CD4-positive, CD25-positive, alpha-beta regulatory T cell (primary cell): Measurements from ENCODE around the gene RNF144A. TPM values are rescaled to one million over a fixed set of nuclear protein-coding genes. Genes with fewer than 3 reads are reported as not detected.

Experiments used
- ATAC-seq, 2 donors: fragments of 150-1000 bp; cut with Tn5 transposase; one replicate each; pipeline ENCODE4 v1.10.0; 2021; ENCODE audit warnings: low read depth in 2 of 2, moderate number of reproducible peaks in 2 of 2, moderate library complexity in 1 of 2
- DNase-seq, 3 donors: peaks; one replicate each; pipeline versions ENCODE4 v3.0.0 to v3.0.0-alpha.2; 2012 to 2022; ENCODE audit warnings: mixed read lengths in 1 of 3
- H3K27ac ChIP-seq: one replicate; pipeline ENCODE4 v1.7.0; 2013; ENCODE audit warnings: mild to moderate bottlenecking, low read length; ENCODE audit not compliant: insufficient read depth, poor library complexity, severe bottlenecking
- H3K27me3 ChIP-seq: one replicate; pipeline ENCODE4 v1.7.0; 2013; ENCODE audit warnings: low read length; ENCODE audit not compliant: control insufficient read depth, insufficient read depth
- H3K36me3 ChIP-seq: one replicate; pipeline ENCODE4 v1.7.0; 2013; ENCODE audit warnings: mild to moderate bottlenecking, low read length, moderate library complexity; ENCODE audit not compliant: control insufficient read depth, insufficient read depth
- H3K4me1 ChIP-seq: 2 replicates; pipeline ENCODE4 v1.7.0; 2013; ENCODE audit warnings: mild to moderate bottlenecking, low read length; ENCODE audit not compliant: insufficient read depth, control insufficient read depth, poor library complexity, severe bottlenecking
- H3K4me3 ChIP-seq: one replicate; pipeline ENCODE4 v1.7.0; 2013; ENCODE audit warnings: low read depth, mild to moderate bottlenecking, low read length, moderate library complexity
- H3K9me3 ChIP-seq, 2 experiments: 1 replicate in 1 of 2; 2 replicates in 1 of 2; pipeline ENCODE4 v1.7.0; 2013; ENCODE audit warnings: low read length in 2 of 2, mild to moderate bottlenecking in 1 of 2, moderate library complexity in 1 of 2; ENCODE audit not compliant: control insufficient read depth in 2 of 2
- H3K27ac Mint-ChIP-seq, 3 donors: one replicate each; pipeline ENCODE4 v1.8.0; 2020 to 2022; ENCODE audit warnings: mild to moderate bottlenecking in 3 of 3, mixed read lengths in 3 of 3, moderate library complexity in 2 of 3
- H3K27me3 Mint-ChIP-seq: one replicate; pipeline ENCODE4 v1.8.0; 2022; ENCODE audit warnings: mild to moderate bottlenecking, mixed read lengths
- H3K36me3 Mint-ChIP-seq: one replicate; pipeline ENCODE4 v1.8.0; 2020; ENCODE audit warnings: mixed read lengths
- H3K4me1 Mint-ChIP-seq, 4 donors: one replicate each; pipeline ENCODE4 v1.8.0; 2020 to 2022; ENCODE audit warnings: mixed read lengths in 4 of 4, mild to moderate bottlenecking in 1 of 4
- H3K4me3 Mint-ChIP-seq, 4 donors: one replicate each; pipeline ENCODE4 v1.8.0; 2020 to 2022; ENCODE audit warnings: mild to moderate bottlenecking in 4 of 4, mixed read lengths in 4 of 4, moderate library complexity in 3 of 4
- H3K9me3 Mint-ChIP-seq, 7 donors: one replicate each; pipeline ENCODE4 v1.8.0; 2020 to 2022; ENCODE audit warnings: mixed read lengths in 7 of 7, mild to moderate bottlenecking in 3 of 7, moderate library complexity in 2 of 7
- polyA plus RNA-seq, 4 donors: library from polyadenylated mRNA; unstranded; fragments of 300-500 nt; fragmentation: Illumina TruSeq; gene quantifications; one replicate each; pipeline ENCODE4 v1.2.3, GENCODE V29; 2021
- total RNA-seq: library from RNA; stranded (reverse); gene quantifications from one replicate; pipeline ENCODE4 v1.2.3, GENCODE V29; 2022

RNF144A gene
- total and polyA plus RNA-seq, 5 donors from 2014 or later = 4.8 to 11.4 (median 8.3) TPM

DNA sequence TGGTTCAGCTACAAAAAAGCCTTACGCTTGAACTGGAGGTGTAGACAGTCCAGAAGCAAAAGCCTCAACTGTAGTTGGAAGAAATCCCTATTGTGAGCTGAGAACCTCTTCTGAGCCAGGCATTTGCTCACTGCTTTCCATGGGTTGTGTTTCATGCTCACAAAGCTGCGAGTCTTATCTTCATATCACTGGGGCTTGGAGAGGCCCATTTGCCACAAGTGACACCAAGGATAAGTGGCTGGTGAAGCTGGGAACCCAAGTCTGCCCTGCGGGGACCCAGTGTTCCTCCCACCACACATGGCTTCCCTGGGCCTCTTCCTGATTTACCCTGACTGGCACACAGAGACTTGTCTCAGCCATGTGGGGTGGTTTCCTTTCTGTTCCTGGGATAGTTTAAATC is 130.4 kb downstream of the RNF144A start:
- no peaks in the 10 kb centered on the region for H3K9me3 ChIP-seq
- Mint-ChIP-seq H3K4me1 (peaks cover 0 to 23% (median 5%) of the 10 kb centered on the region in 4 donors), H3K4me3 (no peak overlapping the region), H3K27ac (peak overlapping the region in 1 of 3 donors; percentile 36), H3K9me3 (no peaks in the 10 kb centered on the region), H3K36me3 (peaks cover 20% of the 10 kb centered on the region), H3K27me3 (no peaks in the 10 kb centered on the region)
- no peaks in the 10 kb centered on the region for H3K4me1 ChIP-seq
- H3K36me3 ChIP-seq = peaks cover 3% of the 10 kb centered on the region
- DNase-seq = no peak
- H3K4me3 ChIP-seq = no peak overlapping the region
- H3K27ac ChIP-seq = no peak overlapping the region
- ATAC-seq = no peak
- no peaks in the 10 kb centered on the region for H3K27me3 ChIP-seq

DNA sequence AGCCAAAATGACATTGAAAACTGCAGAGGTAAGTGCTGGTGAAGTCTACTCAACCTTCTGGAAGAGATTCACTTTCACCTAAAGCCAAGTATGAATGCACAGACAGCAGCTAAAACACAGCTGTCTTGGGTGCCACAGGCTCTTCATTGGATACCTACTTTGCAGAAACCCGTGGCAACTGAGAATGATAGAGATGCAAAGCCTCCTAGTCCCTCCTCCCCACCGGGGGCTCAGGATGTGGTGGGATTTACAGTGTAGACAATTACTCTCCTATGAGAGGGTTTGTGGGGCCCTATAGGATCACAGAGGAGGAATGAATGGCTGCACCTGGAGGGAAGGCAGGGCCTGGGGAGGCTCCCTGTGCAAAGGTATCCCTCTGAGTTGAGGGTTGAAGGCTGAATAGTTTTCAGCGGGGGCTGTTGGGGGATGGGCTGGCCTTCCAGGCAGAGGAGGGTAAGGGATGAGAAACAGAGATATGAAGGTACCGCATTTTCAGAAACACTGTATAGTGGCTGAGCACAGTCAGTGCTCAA is 131.6 kb downstream of the RNF144A start:
- DNase-seq = no peak
- no peaks in the 10 kb centered on the region for H3K9me3 Mint-ChIP-seq
- Histone ChIP-seq H3K4me3 (no peak overlapping the region), H3K27ac (no peak overlapping the region), H3K9me3 (no peaks in the 10 kb centered on the region), H3K4me1 (no peaks in the 10 kb centered on the region), H3K36me3 (peaks cover 3% of the 10 kb centered on the region), H3K27me3 (no peaks in the 10 kb centered on the region)
- ATAC-seq = no peak
- H3K27ac Mint-ChIP-seq = peak overlapping the region in 1 of 3 donors; percentile 43
- H3K4me1 Mint-ChIP-seq = peaks cover 0 to 25% (median 3%) of the 10 kb centered on the region in 4 donors
- H3K36me3 Mint-ChIP-seq = peaks cover 20% of the 10 kb centered on the region
- H3K27me3 Mint-ChIP-seq = no peaks in the 10 kb centered on the region
- no peak overlapping the region for H3K4me3 Mint-ChIP-seq

DNA sequence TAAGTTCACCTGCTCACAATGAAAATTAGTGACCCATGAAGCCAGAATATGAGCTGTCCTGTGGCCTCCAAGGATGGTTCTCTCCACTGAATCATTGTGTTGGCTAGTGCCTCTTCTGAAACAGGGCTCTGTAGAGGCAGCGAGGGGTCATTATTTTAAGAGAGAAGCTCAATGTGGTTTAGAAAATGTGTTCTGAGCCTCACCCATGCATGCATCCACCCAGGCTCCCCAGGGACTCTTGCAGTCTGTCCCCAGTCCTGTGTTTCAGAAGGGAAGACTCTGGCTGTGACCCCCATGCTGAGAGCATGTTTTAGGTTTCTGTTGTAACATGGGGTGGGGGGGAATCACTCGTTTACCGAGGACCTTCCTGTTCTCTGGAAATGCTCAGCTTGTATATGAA is 135.2 kb downstream of the RNF144A start:
- Mint-ChIP-seq H3K27me3 (no peaks in the 10 kb centered on the region), H3K9me3 (no peaks in the 10 kb centered on the region), H3K36me3 (peaks cover 8% of the 10 kb centered on the region), H3K4me3 (no peak overlapping the region), H3K4me1 (peaks cover 0 to 12% (median 5%) of the 10 kb centered on the region in 4 donors), H3K27ac (no peak overlapping the region)
- no peak for ATAC-seq
- Histone ChIP-seq H3K27ac (no peak overlapping the region), H3K27me3 (no peaks in the 10 kb centered on the region), H3K9me3 (no peaks in the 10 kb centered on the region), H3K36me3 (peaks cover 3% of the 10 kb centered on the region), H3K4me3 (no peak overlapping the region), H3K4me1 (peaks cover 12% of the 10 kb centered on the region)
- no peak for DNase-seq

DNA sequence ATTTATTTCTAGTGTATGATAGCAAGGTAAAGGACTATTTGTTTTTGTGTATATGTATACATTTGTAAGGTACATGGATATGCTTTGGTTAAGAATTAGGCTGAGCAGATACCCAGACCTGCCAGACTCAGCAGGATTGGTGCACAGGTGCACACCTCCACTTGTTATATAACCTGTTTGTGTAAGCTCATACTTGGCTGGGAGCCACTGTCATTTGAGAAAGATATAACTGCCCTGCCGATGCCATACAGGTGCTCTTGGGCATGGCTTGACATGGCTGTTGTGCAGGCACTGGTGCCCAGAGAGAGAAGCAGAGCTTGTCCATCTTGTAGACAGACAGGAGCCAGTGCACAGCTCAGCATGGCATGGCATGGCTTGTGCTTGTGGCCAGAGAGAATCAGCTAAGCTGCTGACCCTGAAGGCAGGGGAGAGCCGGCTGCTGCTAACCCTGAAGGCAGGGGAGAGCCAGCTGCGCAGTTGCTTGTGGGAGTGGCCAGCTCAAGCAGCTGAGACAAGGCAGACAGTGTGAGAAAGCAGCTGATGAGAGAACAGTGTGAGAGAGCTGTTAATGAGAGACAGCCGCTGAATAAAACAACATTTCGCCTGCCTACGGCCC is 136.5 kb downstream of the RNF144A start:
- peaks cover 8% of the 10 kb centered on the region for H3K36me3 Mint-ChIP-seq
- H3K27me3 Mint-ChIP-seq = no peaks in the 10 kb centered on the region
- H3K4me3 Mint-ChIP-seq = no peak overlapping the region
- H3K27ac Mint-ChIP-seq = no peak overlapping the region
- H3K36me3 ChIP-seq = no peaks in the 10 kb centered on the region
- H3K27ac ChIP-seq = no peak overlapping the region
- no peak for DNase-seq
- H3K4me1 ChIP-seq = peaks cover 26% of the 10 kb centered on the region
- H3K27me3 ChIP-seq = no peaks in the 10 kb centered on the region
- peaks cover 10 to 19% (median 13%) of the 10 kb centered on the region in 4 donors for H3K4me1 Mint-ChIP-seq
- H3K9me3 Mint-ChIP-seq = no peaks in the 10 kb centered on the region
- no peaks in the 10 kb centered on the region for H3K9me3 ChIP-seq
- no peak overlapping the region for H3K4me3 ChIP-seq
- ATAC-seq = no peak

DNA sequence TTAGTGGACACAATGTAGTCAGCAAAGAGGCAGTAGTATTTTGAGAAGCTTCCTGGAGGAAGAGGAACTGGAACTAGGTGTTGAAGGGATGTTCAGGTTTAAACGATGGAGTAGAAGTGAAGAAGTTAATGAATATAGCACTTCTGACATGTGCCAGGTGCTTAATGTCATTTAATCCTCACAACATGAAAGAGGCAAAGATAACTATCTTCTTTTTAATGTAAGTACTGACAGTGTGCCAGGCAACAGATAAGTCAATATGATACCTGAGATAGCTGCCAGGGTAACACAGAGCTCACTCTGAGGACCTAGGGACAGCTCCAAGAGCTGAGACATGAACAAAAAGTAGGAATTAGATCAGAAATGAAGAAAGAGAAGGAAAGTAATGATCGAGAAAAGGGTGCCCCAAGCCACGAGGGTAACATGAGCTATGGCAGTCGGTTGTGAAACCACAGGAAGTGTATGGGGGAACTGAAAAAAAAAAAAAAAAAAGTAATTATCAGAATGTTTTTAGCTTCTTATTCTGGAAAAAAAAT is 140.7 kb downstream of the RNF144A start:
- ATAC-seq (peak; percentile 26 to 61), DNase-seq (peak in 2 of 3 donors; percentile 52 to 60)
- H3K36me3 Mint-ChIP-seq = peaks cover 5% of the 10 kb centered on the region
- H3K27me3 Mint-ChIP-seq = no peaks in the 10 kb centered on the region
- Histone ChIP-seq H3K36me3 (peaks cover 2% of the 10 kb centered on the region), H3K4me1 (peaks cover 39% of the 10 kb centered on the region), H3K9me3 (no peaks in the 10 kb centered on the region), H3K27me3 (no peaks in the 10 kb centered on the region), H3K27ac (peak overlapping the region; percentile 55), H3K4me3 (peak overlapping the region; percentile 71)
- peak overlapping the region in 1 of 3 donors; percentile 97 for H3K27ac Mint-ChIP-seq
- H3K4me1 Mint-ChIP-seq = peaks cover 22 to 31% (median 30%) of the 10 kb centered on the region in 4 donors
- H3K9me3 Mint-ChIP-seq = peaks cover 0 to 3% (median under 1%) of the 10 kb centered on the region in 7 donors
- peak overlapping the region; percentile 24 to 86 (median 52) for H3K4me3 Mint-ChIP-seq

DNA sequence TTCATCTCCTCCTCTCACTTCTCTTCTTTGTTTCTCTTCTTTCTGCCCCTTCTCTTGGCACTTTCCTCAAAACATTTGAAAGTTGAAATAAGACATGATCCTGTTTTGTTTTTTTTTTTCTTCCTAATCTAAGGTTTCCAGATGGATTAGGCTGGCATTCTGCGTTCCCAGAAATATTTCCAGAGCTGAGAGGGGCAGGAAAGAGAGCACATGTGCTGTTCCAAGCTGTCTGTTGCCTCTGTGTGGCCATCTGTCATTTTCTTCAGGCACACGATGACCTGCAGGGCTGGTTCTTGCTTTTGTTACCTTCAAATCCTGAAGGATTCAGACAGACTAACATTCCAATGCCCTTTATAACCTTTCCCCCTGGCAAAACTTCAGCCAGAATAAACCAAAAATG is 142.9 kb downstream of the RNF144A start:
- Mint-ChIP-seq H3K4me3 (peak overlapping the region in 2 of 4 donors; percentile 12 to 22), H3K4me1 (peaks cover 22 to 31% (median 27%) of the 10 kb centered on the region in 4 donors), H3K9me3 (peaks cover 2 to 10% (median 5%) of the 10 kb centered on the region in 7 donors), H3K27ac (peak overlapping the region in 2 of 3 donors; percentile 4 to 79), H3K27me3 (no peaks in the 10 kb centered on the region), H3K36me3 (peaks cover 24% of the 10 kb centered on the region)
- Histone ChIP-seq H3K9me3 (peaks cover 0 to 6% of the 10 kb centered on the region in 2 experiments), H3K4me3 (no peak overlapping the region), H3K27ac (no peak overlapping the region), H3K27me3 (no peaks in the 10 kb centered on the region), H3K36me3 (peaks cover 5% of the 10 kb centered on the region), H3K4me1 (peaks cover 39% of the 10 kb centered on the region)
- DNase-seq (no peak), ATAC-seq (no peak)

DNA sequence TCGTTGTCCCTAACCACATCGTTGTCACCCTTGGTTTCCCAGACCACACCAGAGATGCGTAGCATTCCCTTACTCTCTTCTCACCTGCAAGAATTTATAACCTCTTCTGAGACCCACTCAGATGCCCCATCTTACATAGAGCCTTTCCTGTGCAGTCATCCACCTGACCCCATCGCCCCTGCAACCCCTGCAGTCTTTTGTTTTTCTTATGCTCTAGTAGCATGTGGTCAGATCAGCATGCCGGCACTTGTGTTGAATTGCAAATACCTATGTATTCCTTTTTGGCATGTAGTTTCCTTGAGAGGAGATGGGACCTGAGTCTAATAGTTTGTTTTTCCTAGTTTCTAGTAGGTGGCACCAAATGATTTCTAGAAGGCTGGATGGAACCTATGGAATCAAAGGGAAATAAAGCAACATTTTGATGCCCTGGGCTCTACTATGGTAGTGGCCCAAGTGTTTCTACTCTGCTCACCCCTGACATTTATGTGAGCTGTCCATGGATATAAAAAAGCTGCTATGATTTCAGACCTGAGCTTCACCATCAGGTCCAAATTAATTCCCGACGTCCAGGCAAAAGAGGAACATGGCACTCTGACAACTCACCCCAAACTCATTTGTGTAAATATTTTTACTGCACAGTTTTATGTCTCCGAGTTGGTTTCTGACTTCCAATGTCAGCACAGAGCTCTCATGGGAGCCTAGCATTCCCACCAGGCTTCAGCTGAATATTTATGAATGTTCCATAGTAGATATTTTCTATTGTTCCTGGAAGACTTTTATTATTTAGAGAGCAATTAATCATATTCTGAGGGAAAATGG is 143.6 kb downstream of the RNF144A start:
- no peak overlapping the region for H3K27ac ChIP-seq
- ATAC-seq = no peak
- Mint-ChIP-seq H3K36me3 (peaks cover 26% of the 10 kb centered on the region), H3K27me3 (no peaks in the 10 kb centered on the region), H3K27ac (peak overlapping the region in 2 of 3 donors; percentile 24 to 79), H3K4me1 (peaks cover 22 to 31% (median 27%) of the 10 kb centered on the region in 4 donors), H3K4me3 (peak overlapping the region in 2 of 4 donors; percentile 12 to 19), H3K9me3 (peaks cover 2 to 10% (median 5%) of the 10 kb centered on the region in 7 donors)
- DNase-seq = no peak
- H3K36me3 ChIP-seq = peaks cover 5% of the 10 kb centered on the region
- H3K4me1 ChIP-seq = peaks cover 39% of the 10 kb centered on the region
- H3K9me3 ChIP-seq = peaks cover 0 to 6% of the 10 kb centered on the region in 2 experiments
- H3K4me3 ChIP-seq = no peak overlapping the region
- no peaks in the 10 kb centered on the region for H3K27me3 ChIP-seq
